ENCODE results near the gene SORCS3. TPM values are rescaled to one million over a fixed set of nuclear protein-coding genes. Genes with fewer than 3 reads are reported as not detected.

The SORCS3 gene
- total RNA-seq, 2 experiments from 2014 or later: not detected

DNA sequence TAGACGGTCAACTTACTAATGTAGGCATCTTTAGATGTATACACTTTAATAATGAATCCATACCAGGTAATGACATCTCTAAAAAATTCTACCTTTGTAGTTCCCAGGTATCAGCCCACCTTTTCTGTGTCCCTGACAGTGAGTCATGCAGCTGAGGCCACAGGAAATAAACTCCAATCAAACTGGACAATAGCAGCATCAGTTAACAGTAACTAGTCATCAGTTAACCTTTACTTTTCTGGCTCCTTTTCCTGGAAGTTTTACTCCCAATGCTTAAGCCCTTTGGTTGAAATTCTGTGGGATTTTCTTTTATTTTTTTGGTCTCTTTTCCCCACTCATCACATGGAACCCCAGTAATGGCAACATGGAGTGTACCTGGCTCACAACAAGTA, 617.6 kb downstream of the SORCS3 start:
- no peaks in the 10 kb centered on the region for H3K36me3 Mint-ChIP-seq (ENCODE audit: low read depth)
- ChIA-PET POLR2A (no interaction called here), CTCF (no interaction called here)
- no peak overlapping the region for H3K27ac Mint-ChIP-seq
- no peaks in the 10 kb centered on the region for H3K9me3 Mint-ChIP-seq (ENCODE audit: insufficient read depth)
- H3K4me1 Mint-ChIP-seq (ENCODE audit: low read depth): no peaks in the 10 kb centered on the region
- no peak for ATAC-seq
- H3K27me3 Mint-ChIP-seq (ENCODE audit: low read depth): no peaks in the 10 kb centered on the region
- H3K4me3 Mint-ChIP-seq: no peak overlapping the region
- DNase-seq: no peak

- ATAC-seq: no peak
- Mint-ChIP-seq H3K27ac (no peak overlapping the region), H3K4me1 (ENCODE audit: low read depth) (no peaks in the 10 kb centered on the region), H3K36me3 (ENCODE audit: low read depth) (no peaks in the 10 kb centered on the region), H3K4me3 (no peak overlapping the region), H3K9me3 (ENCODE audit: insufficient read depth) (no peaks in the 10 kb centered on the region), H3K27me3 (ENCODE audit: low read depth) (no peaks in the 10 kb centered on the region)
- no peak for DNase-seq
- CTCF ChIA-PET: no interaction called here
- POLR2A ChIA-PET: no interaction called here
These were observed 618.1 kb downstream of the SORCS3 start for GRCh38 chr10:105259201-105259600.

GRCh38 chr10:105262666-105263065, 621.6 kb downstream of the SORCS3 start:
- DNase-seq (no peak), ATAC-seq (no peak)
- CTCF ChIA-PET: no interaction called here
- Mint-ChIP-seq H3K4me1 (ENCODE audit: low read depth) (no peaks in the 10 kb centered on the region), H3K27me3 (ENCODE audit: low read depth) (no peaks in the 10 kb centered on the region), H3K9me3 (ENCODE audit: insufficient read depth) (no peaks in the 10 kb centered on the region), H3K4me3 (no peak overlapping the region), H3K27ac (no peak overlapping the region), H3K36me3 (ENCODE audit: low read depth) (no peaks in the 10 kb centered on the region)
- POLR2A ChIA-PET: no interaction called here

DNA sequence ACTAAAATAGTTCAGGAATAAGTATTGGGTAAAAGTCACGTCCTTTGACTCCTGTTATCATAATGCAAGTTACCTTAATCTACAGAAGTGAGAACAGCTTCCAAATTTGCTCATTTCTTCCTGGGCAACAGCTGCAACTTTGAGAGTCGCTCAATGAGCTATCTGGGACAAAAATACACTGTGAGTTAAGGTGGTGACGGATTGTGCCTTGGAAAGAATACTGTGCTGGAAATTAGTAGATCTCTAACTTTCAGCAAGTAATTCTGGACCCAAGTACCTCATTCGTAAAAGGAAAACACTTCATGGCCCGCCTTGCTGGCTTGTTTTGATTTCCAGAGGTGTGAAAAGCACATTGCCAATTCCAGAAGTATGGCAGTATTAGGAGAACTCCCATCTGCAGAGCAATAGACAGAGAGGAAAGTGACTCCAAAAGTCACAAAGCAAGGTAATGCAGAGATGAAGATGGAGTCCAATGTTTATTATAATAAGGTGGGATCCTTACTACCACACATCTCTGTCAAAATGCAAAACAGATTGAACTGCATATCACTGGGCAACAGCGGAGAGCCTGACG, 626.0 kb downstream of the SORCS3 start:
- DNase-seq (no peak), ATAC-seq (no peak)
- Mint-ChIP-seq H3K4me3 (no peak overlapping the region), H3K9me3 (ENCODE audit: insufficient read depth) (no peaks in the 10 kb centered on the region), H3K27me3 (ENCODE audit: low read depth) (no peaks in the 10 kb centered on the region), H3K4me1 (ENCODE audit: low read depth) (no peaks in the 10 kb centered on the region), H3K27ac (no peak overlapping the region), H3K36me3 (ENCODE audit: low read depth) (no peaks in the 10 kb centered on the region)
- CTCF ChIA-PET: no interaction called here
- POLR2A ChIA-PET: no interaction called here

DNA sequence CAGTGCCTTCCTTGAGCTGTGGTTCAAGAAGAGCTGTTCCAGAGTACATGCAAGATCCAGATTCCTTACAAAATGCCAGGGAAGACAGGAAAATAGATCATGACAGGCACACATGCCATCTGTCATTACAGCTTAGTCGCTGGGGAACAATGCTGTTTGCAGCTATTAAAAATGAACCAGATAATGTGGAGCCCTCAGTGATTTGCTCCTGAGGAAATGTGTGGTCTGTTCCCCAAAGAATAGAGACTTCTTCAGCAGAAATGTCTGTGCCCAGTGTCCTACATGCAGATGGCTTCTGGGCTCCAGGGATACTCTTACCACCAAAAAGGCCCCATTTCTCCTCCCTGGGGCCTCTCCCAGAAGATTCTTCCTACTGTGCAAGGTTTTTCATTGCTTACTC, 627.9 kb downstream of the SORCS3 start:
- CTCF ChIA-PET: no interaction called here
- Mint-ChIP-seq H3K27me3 (ENCODE audit: low read depth) (no peaks in the 10 kb centered on the region), H3K4me1 (ENCODE audit: low read depth) (no peaks in the 10 kb centered on the region), H3K36me3 (ENCODE audit: low read depth) (no peaks in the 10 kb centered on the region), H3K9me3 (ENCODE audit: insufficient read depth) (no peaks in the 10 kb centered on the region), H3K4me3 (no peak overlapping the region), H3K27ac (no peak overlapping the region)
- POLR2A ChIA-PET: no interaction called here
- DNase-seq (no peak), ATAC-seq (no peak)

DNA sequence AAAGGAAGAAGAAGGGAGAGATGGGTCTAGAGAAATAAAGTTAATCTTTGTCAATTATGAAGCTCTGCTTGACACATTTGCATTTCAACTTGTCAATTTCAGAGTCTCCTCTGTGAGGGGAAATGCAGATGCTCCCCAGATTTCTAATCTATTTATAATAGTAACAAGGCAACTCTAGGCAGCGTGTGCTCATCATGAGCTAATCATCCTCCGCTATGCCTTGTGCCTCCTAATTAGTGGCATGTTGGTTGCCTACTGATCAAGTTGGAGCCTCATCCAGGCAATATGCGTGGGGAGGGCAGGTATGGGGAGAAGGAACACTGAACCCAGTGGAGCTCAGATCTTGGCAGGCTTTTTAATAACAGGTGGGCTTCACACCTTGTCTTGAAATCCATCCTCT, 628.6 kb downstream of the SORCS3 start:
- Mint-ChIP-seq H3K4me1 (ENCODE audit: low read depth) (no peaks in the 10 kb centered on the region), H3K4me3 (no peak overlapping the region), H3K9me3 (ENCODE audit: insufficient read depth) (no peaks in the 10 kb centered on the region), H3K27ac (no peak overlapping the region), H3K27me3 (ENCODE audit: low read depth) (no peaks in the 10 kb centered on the region), H3K36me3 (ENCODE audit: low read depth) (no peaks in the 10 kb centered on the region)
- ChIA-PET CTCF (no interaction called here), POLR2A (no interaction called here)
- no peak for DNase-seq
- no peak for ATAC-seq

DNA sequence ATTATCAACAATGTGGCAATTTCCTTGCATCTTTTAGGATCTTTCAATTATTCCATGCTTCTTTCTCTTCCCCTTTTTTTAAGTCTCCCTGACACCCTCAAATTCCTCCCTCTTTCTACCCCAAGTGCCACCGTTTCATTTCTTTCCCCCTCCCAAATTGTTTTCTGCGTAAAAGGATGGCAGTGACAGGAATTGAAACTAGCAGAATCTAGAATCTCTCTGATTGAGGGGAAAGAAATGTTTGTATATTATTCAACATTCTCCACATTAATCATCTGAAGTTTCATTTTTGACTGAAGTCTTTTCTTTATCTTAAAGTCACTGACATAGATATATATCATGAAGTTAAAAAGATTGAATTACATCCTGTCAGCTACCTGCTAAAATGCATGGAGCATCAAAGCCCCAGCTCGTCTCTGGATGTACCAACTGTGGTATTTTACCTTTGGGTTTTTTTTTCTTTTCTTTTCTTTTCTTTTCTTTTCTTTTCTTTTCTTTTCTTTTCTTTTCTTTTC, 633.5 kb downstream of the SORCS3 start:
- DNase-seq (no peak), ATAC-seq (no peak)
- H3K27ac Mint-ChIP-seq: no peak overlapping the region
- H3K36me3 Mint-ChIP-seq (ENCODE audit: low read depth): no peaks in the 10 kb centered on the region
- POLR2A ChIA-PET: no interaction called here
- H3K4me3 Mint-ChIP-seq: no peak overlapping the region
- no peaks in the 10 kb centered on the region for H3K27me3 Mint-ChIP-seq (ENCODE audit: low read depth)
- CTCF ChIA-PET: no interaction called here
- H3K4me1 Mint-ChIP-seq (ENCODE audit: low read depth): no peaks in the 10 kb centered on the region
- no peaks in the 10 kb centered on the region for H3K9me3 Mint-ChIP-seq (ENCODE audit: insufficient read depth)

- Mint-ChIP-seq H3K27me3 (ENCODE audit: low read depth) (no peaks in the 10 kb centered on the region), H3K9me3 (ENCODE audit: insufficient read depth) (no peaks in the 10 kb centered on the region), H3K4me1 (ENCODE audit: low read depth) (no peaks in the 10 kb centered on the region), H3K36me3 (ENCODE audit: low read depth) (no peaks in the 10 kb centered on the region), H3K4me3 (no peak overlapping the region), H3K27ac (no peak overlapping the region)
- ChIA-PET CTCF (no interaction called here), POLR2A (no interaction called here)
- DNase-seq: no peak
- no peak for ATAC-seq
These were observed 637.3 kb downstream of the SORCS3 start for GRCh38 chr10:105278439-105278838.

- no peak for ATAC-seq
- H3K36me3 Mint-ChIP-seq (ENCODE audit: low read depth): no peaks in the 10 kb centered on the region
- H3K4me3 Mint-ChIP-seq: no peak overlapping the region
- no peaks in the 10 kb centered on the region for H3K4me1 Mint-ChIP-seq (ENCODE audit: low read depth)
- ChIA-PET POLR2A (no interaction called here), CTCF (no interaction called here)
- no peak overlapping the region for H3K27ac Mint-ChIP-seq
- no peaks in the 10 kb centered on the region for H3K27me3 Mint-ChIP-seq (ENCODE audit: low read depth)
- H3K9me3 Mint-ChIP-seq (ENCODE audit: insufficient read depth): no peaks in the 10 kb centered on the region
- DNase-seq: no peak
These were observed 638.0 kb downstream of the SORCS3 start for GRCh38 chr10:105279101-105279500.

GRCh38 chr10:105280895-105281294, 639.8 kb downstream of the SORCS3 start:
- Mint-ChIP-seq H3K27ac (no peak overlapping the region), H3K4me3 (no peak overlapping the region), H3K4me1 (ENCODE audit: low read depth) (no peaks in the 10 kb centered on the region), H3K9me3 (ENCODE audit: insufficient read depth) (no peaks in the 10 kb centered on the region), H3K27me3 (ENCODE audit: low read depth) (no peaks in the 10 kb centered on the region), H3K36me3 (ENCODE audit: low read depth) (no peaks in the 10 kb centered on the region)
- DNase-seq (no peak), ATAC-seq (no peak)
- CTCF ChIA-PET: no interaction called here
- POLR2A ChIA-PET: no interaction called here

DNA sequence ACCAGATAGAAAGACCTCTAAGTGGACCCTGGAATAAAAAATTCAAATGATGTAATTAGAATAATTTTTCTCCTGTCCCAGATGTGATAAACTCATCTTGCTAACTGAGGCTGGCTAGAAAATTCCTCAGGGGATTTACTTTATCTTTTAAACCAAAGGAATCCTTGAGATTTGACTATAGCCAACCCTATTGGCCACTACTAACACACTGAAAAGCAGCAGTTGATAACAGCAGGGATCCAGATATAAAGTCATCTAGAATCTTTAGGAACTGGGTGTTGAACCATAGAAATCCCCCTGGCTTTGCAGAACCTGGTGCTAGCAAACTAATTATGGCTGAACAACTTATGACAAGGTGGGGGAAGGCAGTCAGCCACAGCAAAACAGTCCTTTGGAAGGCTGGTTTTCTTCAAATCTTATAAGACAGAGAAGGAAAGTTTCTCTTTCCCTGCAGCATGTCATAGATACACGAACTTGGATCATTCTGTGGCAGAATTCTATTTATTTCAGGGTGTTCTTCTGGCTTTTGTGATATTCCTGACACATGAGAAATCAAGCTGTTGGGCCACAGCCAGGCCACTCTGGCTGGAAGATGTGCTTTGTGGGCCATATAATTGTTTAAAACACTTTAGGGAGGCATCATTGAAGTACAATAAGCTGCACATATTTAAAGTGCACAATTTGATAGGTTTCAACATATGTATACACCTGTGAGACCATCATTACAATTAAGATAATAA, 643.6 kb downstream of the SORCS3 start:
- Mint-ChIP-seq H3K4me1 (ENCODE audit: low read depth) (no peaks in the 10 kb centered on the region), H3K9me3 (ENCODE audit: insufficient read depth) (no peaks in the 10 kb centered on the region), H3K27ac (no peak overlapping the region), H3K27me3 (ENCODE audit: low read depth) (no peaks in the 10 kb centered on the region), H3K36me3 (ENCODE audit: low read depth) (no peaks in the 10 kb centered on the region), H3K4me3 (no peak overlapping the region)
- no peak for DNase-seq
- ATAC-seq: no peak
- POLR2A ChIA-PET: no interaction called here
- CTCF ChIA-PET: no interaction called here

GRCh38 chr10:105288026-105288425, 646.9 kb downstream of the SORCS3 start:
- ATAC-seq (no peak), DNase-seq (no peak)
- no peak overlapping the region for H3K27ac Mint-ChIP-seq
- H3K4me1 Mint-ChIP-seq (ENCODE audit: low read depth): no peaks in the 10 kb centered on the region
- H3K9me3 Mint-ChIP-seq (ENCODE audit: insufficient read depth): no peaks in the 10 kb centered on the region
- H3K27me3 Mint-ChIP-seq (ENCODE audit: low read depth): no peaks in the 10 kb centered on the region
- no peak overlapping the region for H3K4me3 Mint-ChIP-seq
- ChIA-PET POLR2A (no interaction called here), CTCF (no interaction called here)
- H3K36me3 Mint-ChIP-seq (ENCODE audit: low read depth): no peaks in the 10 kb centered on the region

- ATAC-seq: no peak
- CTCF ChIA-PET: no interaction called here
- POLR2A ChIA-PET: no interaction called here
- Mint-ChIP-seq H3K4me1 (ENCODE audit: low read depth) (no peaks in the 10 kb centered on the region), H3K36me3 (ENCODE audit: low read depth) (no peaks in the 10 kb centered on the region), H3K9me3 (ENCODE audit: insufficient read depth) (no peaks in the 10 kb centered on the region), H3K27me3 (ENCODE audit: low read depth) (no peaks in the 10 kb centered on the region), H3K27ac (no peak overlapping the region), H3K4me3 (no peak overlapping the region)
- DNase-seq: no peak
These were observed 647.5 kb downstream of the SORCS3 start for GRCh38 chr10:105288613-105289012.

Measured in activated CD8-positive, alpha-beta T cell treated with anti-CD3 and anti-CD28 coated beads, Interleukin-2, amount 10 ng/mL, durations not matched to agents 7 days and 5 days (primary cell).